Measurements from ENCODE around the gene NUDT9.
"Not testable (repeated sequence)": the region's sequence is repeated elsewhere in the genome, so short reads cannot be mapped to it uniquely, and the experiment has no call there.

- TF ChIP-seq POLR2AphosphoS5, CTCF (IDR thresholded peaks at IDR 0.05): not testable (repeated sequence)
These were observed 15.5 kb upstream of the NUDT9 start for GRCh38 chr4:87406902-87407301.

Data from prostate gland (tissue), 2 donors.